Thoracic aorta (tissue), 2 donors: Measurements from ENCODE around the gene LMNTD2. TPM values are rescaled to one million over a fixed set of nuclear protein-coding genes. Genes with fewer than 3 reads are reported as not detected.

Source experiments
- ATAC-seq: fragments of 150-250 bp; one replicate; pipeline ENCODE4 v1.8.0; 2017; ENCODE audit warnings: low read depth; ENCODE audit not compliant: insufficient number of reproducible peaks, low FRiP score
- DNase-seq: peaks from one replicate; pipeline ENCODE4 v3.0.0-alpha.2; 2020; ENCODE audit warnings: low spot score
- H3K27ac ChIP-seq, 2 donors: fragments of 200-600 bp; sonication (generic); 1 replicate in 1 of 2; 2 replicates in 1 of 2; pipeline ENCODE4 v1.5.1; 2016; ENCODE audit warnings: mild to moderate bottlenecking in 2 of 2, moderate library complexity in 2 of 2
- H3K27me3 ChIP-seq: fragments of 200-600 bp; sonication (generic); replicated peaks from 2 replicates; pipeline ENCODE4 v1.6.0; 2016; ENCODE audit warnings: mild to moderate bottlenecking; ENCODE audit not compliant: insufficient read depth
- H3K36me3 ChIP-seq: fragments of 200-600 bp; sonication (generic); one replicate; pipeline ENCODE4 v1.5.1; 2016
- H3K4me1 ChIP-seq, 2 donors: fragments of 200-600 bp; sonication (generic); 1 replicate in 1 of 2; 2 replicates in 1 of 2; pipeline versions ENCODE4 v1.5.1 to v1.6.0; 2016; ENCODE audit warnings: low read depth in 2 of 2, mild to moderate bottlenecking in 1 of 2; ENCODE audit not compliant: control insufficient read depth in 1 of 2
- H3K4me3 ChIP-seq: fragments of 200-600 bp; sonication (generic); 2 replicates; pipeline ENCODE4 v1.5.1; 2016; ENCODE audit warnings: mild to moderate bottlenecking
- H3K9me3 ChIP-seq: fragments of 200-600 bp; sonication (generic); 2 replicates; pipeline ENCODE4 v1.5.1; 2016
- total RNA-seq, 2 donors: library from RNA; depleted of rRNA; stranded (reverse); fragments of >200 nt; gene quantifications; one replicate each; pipeline versions ENCODE4 v1.1.0 to v1.2.3, GENCODE V29; 2016
- TF ChIP-seq, protein P1 (sequence below): fragments of 200-600 bp; sonication (generic); IDR thresholded peaks from one replicate; pipeline ENCODE4 v1.5.1; 2019; ENCODE audit warnings: antibody characterized with exemption

LMNTD2 gene
- total RNA-seq, 2 donors from 2014 or later = 1.1 to 2.7 TPM

- H3K4me1 ChIP-seq = peaks cover 12 to 15% of the 10 kb centered on the region in 2 donors
- no peak for DNase-seq
- no peaks in the 10 kb centered on the region for H3K9me3 ChIP-seq
- H3K27ac ChIP-seq = no peak overlapping the region
- no peak for ATAC-seq
- TF ChIP-seq, protein P1, sequence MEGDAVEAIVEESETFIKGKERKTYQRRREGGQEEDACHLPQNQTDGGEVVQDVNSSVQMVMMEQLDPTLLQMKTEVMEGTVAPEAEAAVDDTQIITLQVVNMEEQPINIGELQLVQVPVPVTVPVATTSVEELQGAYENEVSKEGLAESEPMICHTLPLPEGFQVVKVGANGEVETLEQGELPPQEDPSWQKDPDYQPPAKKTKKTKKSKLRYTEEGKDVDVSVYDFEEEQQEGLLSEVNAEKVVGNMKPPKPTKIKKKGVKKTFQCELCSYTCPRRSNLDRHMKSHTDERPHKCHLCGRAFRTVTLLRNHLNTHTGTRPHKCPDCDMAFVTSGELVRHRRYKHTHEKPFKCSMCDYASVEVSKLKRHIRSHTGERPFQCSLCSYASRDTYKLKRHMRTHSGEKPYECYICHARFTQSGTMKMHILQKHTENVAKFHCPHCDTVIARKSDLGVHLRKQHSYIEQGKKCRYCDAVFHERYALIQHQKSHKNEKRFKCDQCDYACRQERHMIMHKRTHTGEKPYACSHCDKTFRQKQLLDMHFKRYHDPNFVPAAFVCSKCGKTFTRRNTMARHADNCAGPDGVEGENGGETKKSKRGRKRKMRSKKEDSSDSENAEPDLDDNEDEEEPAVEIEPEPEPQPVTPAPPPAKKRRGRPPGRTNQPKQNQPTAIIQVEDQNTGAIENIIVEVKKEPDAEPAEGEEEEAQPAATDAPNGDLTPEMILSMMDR = no peak
- H3K4me3 ChIP-seq = peak overlapping the region; percentile 89
- no peaks in the 10 kb centered on the region for H3K36me3 ChIP-seq
- no peaks in the 10 kb centered on the region for H3K27me3 ChIP-seq
Measured at GRCh38 chr11:562046-562645, 1.6 kb upstream of the LMNTD2 start.

DNA sequence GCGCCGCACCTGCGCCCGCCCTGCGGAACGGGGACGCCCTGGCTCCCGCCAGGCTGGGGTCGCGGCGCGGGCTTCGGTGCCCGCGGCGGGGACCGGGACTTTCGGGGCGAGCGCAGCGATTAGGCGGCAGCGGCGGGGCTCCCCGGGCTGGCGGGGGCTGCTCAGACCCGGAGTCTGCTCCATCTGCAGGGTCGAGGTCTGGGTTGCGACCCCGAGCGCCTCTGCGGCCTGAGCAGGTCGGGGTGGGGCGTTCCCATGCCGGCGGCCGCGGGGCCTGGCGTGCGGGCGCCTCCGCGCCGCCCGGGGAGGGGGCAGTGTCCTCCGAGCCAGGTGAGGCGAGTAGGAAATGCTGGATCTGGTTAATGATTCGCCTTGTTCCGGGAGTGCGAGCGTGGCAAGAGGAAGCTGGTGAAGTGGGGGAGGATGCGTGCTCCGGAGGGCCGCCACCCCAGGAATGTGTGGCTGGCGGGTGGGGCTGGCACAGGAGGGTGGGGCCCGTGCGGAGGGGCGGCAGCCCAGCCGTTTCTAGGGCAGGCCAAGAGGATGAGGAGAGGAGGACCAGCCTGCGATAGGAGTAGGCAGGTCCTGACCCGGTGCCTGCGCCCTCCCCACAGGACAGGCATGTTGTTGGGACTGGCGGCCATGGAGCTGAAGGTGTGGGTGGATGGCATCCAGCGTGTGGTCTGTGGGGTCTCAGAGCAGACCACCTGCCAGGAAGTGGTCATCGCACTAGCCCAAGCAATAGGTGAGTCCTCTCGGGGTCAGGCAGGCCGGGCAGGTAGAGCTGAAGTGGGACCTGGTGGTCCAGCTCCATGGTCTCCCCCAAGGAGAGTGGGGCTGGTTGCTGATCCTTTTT, 838 bp upstream of the LMNTD2 start:
- Histone ChIP-seq H3K36me3 (no peaks in the 10 kb centered on the region), H3K9me3 (no peaks in the 10 kb centered on the region), H3K27ac (no peak overlapping the region), H3K4me3 (peak overlapping the region; percentile 89), H3K27me3 (no peaks in the 10 kb centered on the region), H3K4me1 (peaks cover 12 to 15% of the 10 kb centered on the region in 2 donors)
- DNase-seq (no peak), ATAC-seq (no peak)
- TF ChIP-seq, protein P1 = no peak

DNA sequence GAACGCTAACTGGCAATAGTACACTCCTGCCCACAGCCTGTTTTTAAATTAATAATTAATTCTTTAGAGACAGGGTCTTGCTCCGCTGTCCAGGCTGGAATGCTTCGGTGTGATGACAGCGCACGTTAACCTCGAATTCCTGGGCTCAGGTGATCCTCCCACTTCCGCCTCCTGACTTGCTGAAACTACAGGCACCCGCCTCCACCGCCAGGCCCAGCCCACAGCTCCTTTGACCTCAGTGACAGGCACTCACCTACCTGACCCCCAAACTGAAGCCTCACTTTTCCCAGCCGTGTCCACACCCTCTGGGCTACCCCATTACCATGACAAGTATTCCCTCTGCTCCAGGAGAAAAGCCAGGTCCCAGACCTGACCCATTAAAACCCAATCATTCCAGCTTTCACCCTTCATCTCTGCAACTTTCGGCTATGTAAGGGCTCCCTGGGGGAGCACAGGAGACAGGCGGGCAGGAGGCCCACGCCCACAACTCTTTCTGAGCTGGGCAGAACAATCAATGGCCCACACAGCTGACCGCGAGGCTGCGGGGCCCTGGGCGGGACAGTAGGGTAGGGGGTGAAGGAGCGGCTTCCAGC, 730 bp downstream of the LMNTD2 start:
- H3K36me3 ChIP-seq = no peaks in the 10 kb centered on the region
- H3K27ac ChIP-seq = no peak overlapping the region
- ATAC-seq (no peak), DNase-seq (no peak)
- H3K9me3 ChIP-seq = no peaks in the 10 kb centered on the region
- H3K4me3 ChIP-seq = peak overlapping the region; percentile 89
- H3K4me1 ChIP-seq = peaks cover 16 to 26% of the 10 kb centered on the region in 2 donors
- no peaks in the 10 kb centered on the region for H3K27me3 ChIP-seq
- TF ChIP-seq, protein P1 = no peak

DNA sequence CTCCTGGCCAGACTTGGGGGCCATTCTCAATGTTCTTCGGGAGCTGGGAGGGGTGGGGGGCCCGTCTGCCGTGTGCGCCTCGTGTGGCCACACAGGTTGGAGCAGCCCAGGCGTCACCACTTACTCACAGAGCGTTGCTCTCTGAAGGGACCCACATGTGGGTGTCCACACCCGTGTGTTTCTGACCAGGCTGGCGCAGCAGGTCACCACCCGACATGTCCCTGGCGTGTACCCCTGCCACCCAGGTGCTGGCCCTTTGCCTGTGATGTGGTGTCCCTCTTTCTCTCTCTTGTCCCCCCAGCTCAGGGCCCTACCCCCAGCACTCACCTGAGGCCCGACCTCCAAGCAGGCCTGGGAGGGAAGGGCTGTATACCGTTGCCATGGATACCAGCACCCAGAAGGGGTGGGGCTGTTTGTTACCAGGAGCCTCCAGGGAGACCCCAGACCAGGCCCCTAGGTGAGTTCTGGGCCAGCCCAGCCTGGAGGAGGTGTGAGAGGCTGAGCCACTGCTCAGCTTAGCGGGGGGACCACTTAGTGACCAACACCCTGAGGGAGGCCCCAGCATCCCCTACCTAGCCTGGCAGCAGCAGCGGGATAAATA, 1.4 kb downstream of the LMNTD2 start:
- DNase-seq (no peak), ATAC-seq (no peak)
- Histone ChIP-seq H3K27ac (no peak overlapping the region), H3K4me1 (peaks cover 20 to 31% of the 10 kb centered on the region in 2 donors), H3K27me3 (no peaks in the 10 kb centered on the region), H3K9me3 (no peaks in the 10 kb centered on the region), H3K36me3 (no peaks in the 10 kb centered on the region), H3K4me3 (no peak overlapping the region)
- TF ChIP-seq, protein P1 = no peak

DNA sequence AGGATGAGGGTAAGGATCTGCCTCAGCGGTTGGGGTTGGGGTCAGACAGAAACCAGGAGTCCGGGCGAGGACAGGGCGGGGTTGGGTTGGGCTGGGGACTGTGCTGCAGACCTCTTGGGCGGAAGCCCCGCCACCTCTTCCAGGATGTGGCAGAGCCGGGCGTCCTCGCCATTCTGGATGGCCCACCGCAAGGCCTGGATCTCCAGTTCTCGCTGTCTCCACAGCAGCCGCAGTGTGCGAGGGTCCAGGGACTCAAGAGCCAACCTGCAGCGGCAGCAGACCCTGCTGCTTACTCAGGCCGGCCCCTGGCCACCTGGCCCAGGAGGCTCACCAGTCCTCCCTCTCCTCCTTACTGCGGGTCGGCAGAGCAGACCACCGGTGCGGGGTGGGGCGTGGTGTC, 2.0 kb downstream of the LMNTD2 start:
- H3K27me3 ChIP-seq = peaks cover 4% of the 10 kb centered on the region
- H3K9me3 ChIP-seq = no peaks in the 10 kb centered on the region
- TF ChIP-seq, protein P1 = no peak
- no peak overlapping the region for H3K4me3 ChIP-seq
- ATAC-seq (no peak), DNase-seq (no peak)
- H3K27ac ChIP-seq = no peak overlapping the region
- peaks cover 20 to 31% of the 10 kb centered on the region in 2 donors for H3K4me1 ChIP-seq
- H3K36me3 ChIP-seq = no peaks in the 10 kb centered on the region
